Stimulated activated naive B cell treated with anti-CD40 and anti-IgM and Interleukin-4, amounts not matched to agents 10 μg/mL and 1 μg/mL and 100 μg/mL, for 72 hours (primary cell): ENCODE data around the gene BICC1.

ENCODE experiments used
- ATAC-seq, 2 donors: fragments of 150-1000 bp; cut with Tn5 transposase; replicated peaks; 2 replicates each; pipeline ENCODE4 v1.10.0; 2021; ENCODE audit warnings: moderate library complexity in 1 of 2
- DNase-seq: peaks from one replicate; pipeline ENCODE4 v3.0.0; 2021
- H3K27ac Mint-ChIP-seq: one replicate; pipeline ENCODE4 v1.8.0; 2022; ENCODE audit warnings: mild to moderate bottlenecking, mixed read lengths
- H3K27me3 Mint-ChIP-seq, 2 donors: one replicate each; pipeline ENCODE4 v1.8.0; 2022; ENCODE audit warnings: mixed read lengths in 2 of 2
- H3K36me3 Mint-ChIP-seq, 2 donors: one replicate each; pipeline ENCODE4 v1.8.0; 2022; ENCODE audit warnings: mixed read lengths in 2 of 2, mild to moderate bottlenecking in 1 of 2
- H3K4me1 Mint-ChIP-seq, 2 donors: one replicate each; pipeline ENCODE4 v1.8.0; 2022; ENCODE audit warnings: mixed read lengths in 2 of 2, mild to moderate bottlenecking in 1 of 2
- H3K4me3 Mint-ChIP-seq, 2 donors: one replicate each; pipeline ENCODE4 v1.8.0; 2022; ENCODE audit warnings: mild to moderate bottlenecking in 2 of 2, mixed read lengths in 2 of 2, moderate library complexity in 1 of 2
- H3K9me3 Mint-ChIP-seq, 2 donors: one replicate each; pipeline ENCODE4 v1.8.0; 2022; ENCODE audit warnings: mixed read lengths in 2 of 2, mild to moderate bottlenecking in 1 of 2

The BICC1 gene

GRCh38 chr10:58723966-58724365 is 211.3 kb downstream of the BICC1 start:
- no peak for ATAC-seq
- no peak for DNase-seq
- Mint-ChIP-seq H3K9me3 (no peaks in the 10 kb centered on the region), H3K27me3 (no peaks in the 10 kb centered on the region), H3K36me3 (no peaks in the 10 kb centered on the region), H3K4me3 (no peak overlapping the region), H3K27ac (no peak overlapping the region), H3K4me1 (no peaks in the 10 kb centered on the region)

- Mint-ChIP-seq H3K4me1 (no peaks in the 10 kb centered on the region), H3K27me3 (no peaks in the 10 kb centered on the region), H3K9me3 (peaks cover 0 to 2% of the 10 kb centered on the region in 2 donors), H3K27ac (no peak overlapping the region), H3K36me3 (no peaks in the 10 kb centered on the region), H3K4me3 (no peak overlapping the region)
- no peak for ATAC-seq
- no peak for DNase-seq
These were observed 212.1 kb downstream of the BICC1 start for GRCh38 chr10:58724781-58725180.

GRCh38 chr10:58725901-58726300 is 213.2 kb downstream of the BICC1 start:
- ATAC-seq: no peak
- Mint-ChIP-seq H3K27ac (no peak overlapping the region), H3K27me3 (no peaks in the 10 kb centered on the region), H3K9me3 (peaks cover 0 to 7% of the 10 kb centered on the region in 2 donors), H3K4me3 (no peak overlapping the region), H3K4me1 (no peaks in the 10 kb centered on the region), H3K36me3 (no peaks in the 10 kb centered on the region)
- no peak for DNase-seq

- Mint-ChIP-seq H3K4me3 (no peak overlapping the region), H3K27me3 (no peaks in the 10 kb centered on the region), H3K27ac (no peak overlapping the region), H3K36me3 (no peaks in the 10 kb centered on the region), H3K4me1 (no peaks in the 10 kb centered on the region), H3K9me3 (peaks cover 4 to 11% of the 10 kb centered on the region in 2 donors)
- DNase-seq (no peak), ATAC-seq (no peak)
These were observed 215.0 kb downstream of the BICC1 start for GRCh38 chr10:58727633-58728032.

GRCh38 chr10:58731276-58731675 is 218.6 kb downstream of the BICC1 start:
- Mint-ChIP-seq H3K4me3 (no peak overlapping the region), H3K27me3 (no peaks in the 10 kb centered on the region), H3K9me3 (peaks cover 4 to 11% of the 10 kb centered on the region in 2 donors), H3K36me3 (no peaks in the 10 kb centered on the region), H3K27ac (no peak overlapping the region), H3K4me1 (no peaks in the 10 kb centered on the region)
- no peak for DNase-seq
- no peak for ATAC-seq

GRCh38 chr10:58733436-58733835 is 220.8 kb downstream of the BICC1 start:
- no peak overlapping the region for H3K4me3 Mint-ChIP-seq
- H3K9me3 Mint-ChIP-seq: peaks cover 4 to 11% of the 10 kb centered on the region in 2 donors
- H3K36me3 Mint-ChIP-seq: no peaks in the 10 kb centered on the region
- no peak for DNase-seq
- ATAC-seq: no peak
- H3K4me1 Mint-ChIP-seq: no peaks in the 10 kb centered on the region
- H3K27ac Mint-ChIP-seq: no peak overlapping the region
- no peaks in the 10 kb centered on the region for H3K27me3 Mint-ChIP-seq

- ATAC-seq: no peak
- Mint-ChIP-seq H3K9me3 (peaks cover 4 to 11% of the 10 kb centered on the region in 2 donors), H3K36me3 (no peaks in the 10 kb centered on the region), H3K4me1 (no peaks in the 10 kb centered on the region), H3K27ac (no peak overlapping the region), H3K4me3 (no peak overlapping the region), H3K27me3 (no peaks in the 10 kb centered on the region)
- DNase-seq: no peak
These were observed 221.4 kb downstream of the BICC1 start for GRCh38 chr10:58734116-58734515.

- DNase-seq (no peak), ATAC-seq (no peak)
- H3K36me3 Mint-ChIP-seq: no peaks in the 10 kb centered on the region
- no peak overlapping the region for H3K27ac Mint-ChIP-seq
- H3K4me3 Mint-ChIP-seq: no peak overlapping the region
- H3K9me3 Mint-ChIP-seq: peaks cover 4 to 10% of the 10 kb centered on the region in 2 donors
- H3K27me3 Mint-ChIP-seq: no peaks in the 10 kb centered on the region
- no peaks in the 10 kb centered on the region for H3K4me1 Mint-ChIP-seq
These were observed 222.0 kb downstream of the BICC1 start for GRCh38 chr10:58734664-58735063.

- DNase-seq (no peak), ATAC-seq (no peak)
- peaks cover 4 to 7% of the 10 kb centered on the region in 2 donors for H3K9me3 Mint-ChIP-seq
- H3K27ac Mint-ChIP-seq: no peak overlapping the region
- no peak overlapping the region for H3K4me3 Mint-ChIP-seq
- H3K36me3 Mint-ChIP-seq: no peaks in the 10 kb centered on the region
- no peaks in the 10 kb centered on the region for H3K4me1 Mint-ChIP-seq
- H3K27me3 Mint-ChIP-seq: no peaks in the 10 kb centered on the region
These were observed 222.4 kb downstream of the BICC1 start for GRCh38 chr10:58735087-58735486.

- Mint-ChIP-seq H3K27ac (no peak overlapping the region), H3K4me1 (no peaks in the 10 kb centered on the region), H3K9me3 (no peaks in the 10 kb centered on the region), H3K27me3 (no peaks in the 10 kb centered on the region), H3K4me3 (no peak overlapping the region), H3K36me3 (no peaks in the 10 kb centered on the region)
- DNase-seq: no peak
- no peak for ATAC-seq
These were observed 228.1 kb downstream of the BICC1 start for GRCh38 chr10:58740620-58741369.

GRCh38 chr10:58741673-58742072 is 229.0 kb downstream of the BICC1 start:
- ATAC-seq (no peak), DNase-seq (no peak)
- no peak overlapping the region for H3K27ac Mint-ChIP-seq
- no peak overlapping the region for H3K4me3 Mint-ChIP-seq
- H3K9me3 Mint-ChIP-seq: no peaks in the 10 kb centered on the region
- H3K4me1 Mint-ChIP-seq: no peaks in the 10 kb centered on the region
- H3K36me3 Mint-ChIP-seq: no peaks in the 10 kb centered on the region
- no peaks in the 10 kb centered on the region for H3K27me3 Mint-ChIP-seq

- Mint-ChIP-seq H3K27me3 (no peaks in the 10 kb centered on the region), H3K27ac (no peak overlapping the region), H3K9me3 (no peaks in the 10 kb centered on the region), H3K4me1 (no peaks in the 10 kb centered on the region), H3K36me3 (no peaks in the 10 kb centered on the region), H3K4me3 (no peak overlapping the region)
- no peak for ATAC-seq
- no peak for DNase-seq
These were observed 229.5 kb downstream of the BICC1 start for GRCh38 chr10:58742141-58742540.

- no peaks in the 10 kb centered on the region for H3K9me3 Mint-ChIP-seq
- no peak overlapping the region for H3K27ac Mint-ChIP-seq
- H3K4me1 Mint-ChIP-seq: no peaks in the 10 kb centered on the region
- no peak for ATAC-seq
- H3K27me3 Mint-ChIP-seq: no peaks in the 10 kb centered on the region
- no peak overlapping the region for H3K4me3 Mint-ChIP-seq
- H3K36me3 Mint-ChIP-seq: no peaks in the 10 kb centered on the region
- no peak for DNase-seq
These were observed 230.9 kb downstream of the BICC1 start for GRCh38 chr10:58743466-58744115.

- no peak for ATAC-seq
- no peak overlapping the region for H3K4me3 Mint-ChIP-seq
- H3K27me3 Mint-ChIP-seq: no peaks in the 10 kb centered on the region
- H3K36me3 Mint-ChIP-seq: no peaks in the 10 kb centered on the region
- DNase-seq: no peak
- no peaks in the 10 kb centered on the region for H3K9me3 Mint-ChIP-seq
- no peaks in the 10 kb centered on the region for H3K4me1 Mint-ChIP-seq
- no peak overlapping the region for H3K27ac Mint-ChIP-seq
These were observed 234.0 kb downstream of the BICC1 start for GRCh38 chr10:58746474-58747185.

- H3K4me1 Mint-ChIP-seq: no peaks in the 10 kb centered on the region
- no peak overlapping the region for H3K27ac Mint-ChIP-seq
- DNase-seq: no peak
- no peaks in the 10 kb centered on the region for H3K9me3 Mint-ChIP-seq
- no peaks in the 10 kb centered on the region for H3K27me3 Mint-ChIP-seq
- ATAC-seq: no peak
- H3K4me3 Mint-ChIP-seq: no peak overlapping the region
- no peaks in the 10 kb centered on the region for H3K36me3 Mint-ChIP-seq
These were observed 235.0 kb downstream of the BICC1 start for GRCh38 chr10:58747687-58748086.
